Activated effector memory CD4-positive, alpha-beta T cell treated with anti-CD3 and anti-CD28 coated beads, Interleukin-2, amount 50 U/mL, for 16 hours (primary cell): ENCODE measurements around the gene DGCR2.
"Not testable (repeated sequence)": the region's sequence is repeated elsewhere in the genome, so short reads cannot be mapped to it uniquely, and the experiment has no call there.

Source experiments
- DNase-seq: peaks from one replicate; pipeline ENCODE4 v3.0.0-alpha.2; 2020

Gene DGCR2

GRCh38 chr22:19056951-19057401 lies 65.2 kb downstream of the DGCR2 start:
- DNase-seq: peak; percentile 57

- peak; percentile 57 for DNase-seq
Measured at GRCh38 chr22:19055801-19056200, 66.4 kb downstream of the DGCR2 start.

GRCh38 chr22:19052941-19053541 lies 69.2 kb downstream of the DGCR2 start:
- DNase-seq: peak; percentile 34

- no peak for DNase-seq
Measured at GRCh38 chr22:19051381-19052072, 70.7 kb downstream of the DGCR2 start.

GRCh38 chr22:19050847-19051246 lies 71.4 kb downstream of the DGCR2 start:
- not testable (repeated sequence) for DNase-seq

- peak; percentile 4 for DNase-seq
Measured at GRCh38 chr22:19050117-19050516, 72.1 kb downstream of the DGCR2 start.

- DNase-seq: peak; percentile 44
Measured at GRCh38 chr22:19048531-19048930, 73.7 kb downstream of the DGCR2 start.

- peak; percentile 30 for DNase-seq
Measured at GRCh38 chr22:19047993-19048392, 74.2 kb downstream of the DGCR2 start.

- peak; percentile 24 for DNase-seq
Measured at GRCh38 chr22:19046719-19047609, 75.2 kb downstream of the DGCR2 start.

GRCh38 chr22:19046287-19046686 lies 75.9 kb downstream of the DGCR2 start:
- no peak for DNase-seq

- no peak for DNase-seq
Measured at GRCh38 chr22:19045094-19045493, 77.1 kb downstream of the DGCR2 start.

- DNase-seq: peak; percentile 25
Measured at GRCh38 chr22:19044381-19044780, 77.8 kb downstream of the DGCR2 start.

GRCh38 chr22:19043121-19044085 lies 78.8 kb downstream of the DGCR2 start:
- DNase-seq: peak; percentile 42

- DNase-seq: peak; percentile 54
Measured at GRCh38 chr22:19042285-19043120, 79.7 kb downstream of the DGCR2 start.

GRCh38 chr22:19041704-19042074 lies 80.5 kb downstream of the DGCR2 start:
- peak; percentile 47 for DNase-seq

GRCh38 chr22:19040888-19041703 lies 81.1 kb downstream of the DGCR2 start:
- peak; percentile 62 for DNase-seq

- peak; percentile 60 for DNase-seq
Measured at GRCh38 chr22:19040391-19040861, 81.8 kb downstream of the DGCR2 start.

- DNase-seq: peak; percentile 59
Measured at GRCh38 chr22:19039796-19040280, 82.4 kb downstream of the DGCR2 start.

- DNase-seq: no peak
Measured at GRCh38 chr22:19039448-19039780, 82.8 kb downstream of the DGCR2 start.

- peak; percentile 54 for DNase-seq
Measured at GRCh38 chr22:19038728-19039447, 83.3 kb downstream of the DGCR2 start.
